Transverse colon (tissue), 4 donors: ENCODE measurements around the gene STK33.

Experiments
- CTCF ChIP-seq, 5 experiments: fragments of 200-600 bp in 3 of 5; fragments of 450-650 bp in 2 of 5; sonication (generic) in 3 of 5; IDR thresholded peaks; 1 replicate in 2 of 5; 2 replicates in 3 of 5; pipeline ENCODE4 v1.5.1; 2016 to 2017; ENCODE audit warnings: antibody characterized with exemption in 5 of 5, inconsistent platforms in 3 of 5, mild to moderate bottlenecking in 2 of 5, moderate library complexity in 1 of 5
- EP300 ChIP-seq: sonication (generic); formaldehyde crosslinking; IDR thresholded peaks from one replicate; pipeline ENCODE4 v1.6.1; 2017; ENCODE audit warnings: antibody characterized with exemption, low read depth
- POLR2A ChIP-seq: fragments of 450-650 bp; IDR thresholded peaks from one replicate; pipeline ENCODE4 v1.6.1; 2016; ENCODE audit warnings: antibody characterized with exemption, mild to moderate bottlenecking, moderate library complexity
- POLR2AphosphoS5 ChIP-seq, 3 donors: sonication (generic); formaldehyde crosslinking; IDR thresholded peaks; one replicate each; pipeline ENCODE4 v1.6.1; 2016; ENCODE audit warnings: antibody characterized with exemption in 3 of 3

GRCh38 chr11:8533332-8533731 lies 60.7 kb downstream of the STK33 start:
- TF ChIP-seq POLR2A, result no peak
- no peak for TF ChIP-seq CTCF (IDR thresholded peaks at IDR 0.05)
- no peak for TF ChIP-seq EP300
- no peak for TF ChIP-seq POLR2AphosphoS5 (IDR thresholded peaks at IDR 0.05)
